Activated CD4-positive, alpha-beta T cell treated with anti-CD3 and anti-CD28 coated beads, Interleukin-2, amount 10 ng/mL, durations not matched to agents 24 days and 14 days (primary cell): Measurements from ENCODE around the gene GHRH. TPM values are rescaled to one million over a fixed set of nuclear protein-coding genes. Genes with fewer than 3 reads are reported as not detected.

Experiments
- DNase-seq: peaks from one replicate; pipeline ENCODE4 v3.0.0; 2022
- H3K27ac Mint-ChIP-seq: one replicate; pipeline ENCODE4 v1.8.0; 2022; ENCODE audit warnings: mild to moderate bottlenecking, mixed read lengths
- H3K27me3 Mint-ChIP-seq: one replicate; pipeline ENCODE4 v1.8.0; 2022; ENCODE audit warnings: mixed read lengths
- H3K36me3 Mint-ChIP-seq: one replicate; pipeline ENCODE4 v1.8.0; 2022; ENCODE audit warnings: low read depth, mild to moderate bottlenecking, mixed read lengths
- H3K4me1 Mint-ChIP-seq: one replicate; pipeline ENCODE4 v1.8.0; 2021; ENCODE audit warnings: mixed read lengths
- H3K4me3 Mint-ChIP-seq: one replicate; pipeline ENCODE4 v1.8.0; 2022; ENCODE audit warnings: mild to moderate bottlenecking, moderate library complexity, mixed read lengths
- H3K9me3 Mint-ChIP-seq: one replicate; pipeline ENCODE4 v1.8.0; 2021; ENCODE audit warnings: mixed read lengths
- intact Hi-C: fragments of 100-400 bp; cut with micrococcal nuclease; formaldehyde crosslinking; loops from one replicate; pipeline ENCODE4 v1.15.1; 2023
- total RNA-seq: library from RNA; stranded (reverse); gene quantifications from 2 replicates; pipeline ENCODE4 v1.2.3, GENCODE V29; 2022

GHRH gene
- total RNA-seq, 1 donor from 2014 or later: not detected

DNA sequence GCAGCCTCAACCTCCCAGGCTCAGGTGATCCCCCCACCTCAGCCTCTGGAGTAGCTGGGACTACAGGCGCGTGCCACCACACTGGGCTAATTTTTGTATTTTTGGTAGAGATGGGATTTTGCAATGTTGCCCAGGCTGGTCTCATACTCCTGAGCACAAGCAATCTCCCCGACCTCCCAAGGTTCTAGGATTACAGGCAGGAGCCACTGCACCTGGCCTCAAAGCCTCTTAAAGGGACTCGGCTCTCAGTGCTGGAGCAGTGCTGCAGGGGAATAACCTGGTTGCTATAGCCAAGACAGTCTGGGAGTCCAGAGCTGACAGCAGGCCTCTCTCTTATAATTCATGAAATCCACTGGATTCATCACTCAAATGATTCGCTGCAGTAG, 17.0 kb downstream of the GHRH start:
- Mint-ChIP-seq H3K27ac (no peak overlapping the region), H3K36me3 (peaks cover 34% of the 10 kb centered on the region)

DNA sequence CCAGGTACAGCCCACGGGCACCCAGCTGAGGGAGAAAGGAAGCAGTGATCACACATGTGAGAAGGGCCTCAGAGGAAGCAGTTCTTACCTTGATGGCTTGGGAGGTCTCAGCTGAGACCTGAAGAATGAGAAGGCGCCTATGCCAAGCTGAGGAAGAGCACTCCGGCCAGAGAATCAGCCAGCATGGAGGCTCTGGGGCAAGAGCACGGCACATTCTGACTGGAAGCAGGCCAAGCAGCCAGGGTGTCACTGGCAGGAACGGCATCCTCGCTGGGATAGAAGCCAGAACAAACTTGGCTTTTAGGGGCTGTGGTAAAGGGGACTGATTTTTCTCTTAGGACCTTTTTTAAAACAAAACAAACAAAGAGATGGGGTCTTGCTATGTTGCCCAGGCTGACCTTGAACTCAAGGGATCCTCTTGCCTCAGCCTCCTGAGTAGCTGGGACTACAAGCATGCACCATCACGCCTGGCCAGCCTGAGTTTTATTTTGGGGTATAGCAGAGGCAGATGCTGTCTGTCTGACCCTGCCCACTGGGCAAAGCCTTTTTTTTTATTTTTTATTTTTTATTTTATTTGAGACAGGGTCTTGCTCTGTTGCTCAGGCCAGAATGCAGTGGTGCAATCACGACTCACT, 17.6 kb downstream of the GHRH start:
- intact Hi-C loops: no loop called here
- Mint-ChIP-seq H3K4me1 (no peaks in the 10 kb centered on the region), H3K27ac (peak overlapping the region; percentile 63), H3K36me3 (peaks cover 38% of the 10 kb centered on the region), H3K4me3 (no peak overlapping the region), H3K9me3 (no peaks in the 10 kb centered on the region), H3K27me3 (no peaks in the 10 kb centered on the region)
- DNase-seq: no peak

More for the DNA sequence above, 17.0 kb downstream of the GHRH start:
- Mint-ChIP-seq H3K27me3 (no peaks in the 10 kb centered on the region), H3K4me3 (no peak overlapping the region), H3K9me3 (no peaks in the 10 kb centered on the region), H3K4me1 (no peaks in the 10 kb centered on the region)
- intact Hi-C loops: no loop called here
- no peak for DNase-seq

GRCh38 chr20:37243076-37243936, 18.3 kb downstream of the GHRH start:
- Mint-ChIP-seq H3K27me3 (no peaks in the 10 kb centered on the region), H3K4me3 (no peak overlapping the region), H3K36me3 (peaks cover 45% of the 10 kb centered on the region), H3K9me3 (no peaks in the 10 kb centered on the region), H3K4me1 (no peaks in the 10 kb centered on the region), H3K27ac (peak overlapping the region; percentile 63)
- intact Hi-C loops: no loop called here
- DNase-seq: no peak

- H3K27ac Mint-ChIP-seq: no peak overlapping the region
- H3K4me3 Mint-ChIP-seq: no peak overlapping the region
- no peaks in the 10 kb centered on the region for H3K9me3 Mint-ChIP-seq
- H3K4me1 Mint-ChIP-seq: no peaks in the 10 kb centered on the region
- H3K27me3 Mint-ChIP-seq: no peaks in the 10 kb centered on the region
- intact Hi-C loops: no loop called here
- H3K36me3 Mint-ChIP-seq: peaks cover 48% of the 10 kb centered on the region
- no peak for DNase-seq
Observed at GRCh38 chr20:37242503-37242902, 19.1 kb downstream of the GHRH start.

DNA sequence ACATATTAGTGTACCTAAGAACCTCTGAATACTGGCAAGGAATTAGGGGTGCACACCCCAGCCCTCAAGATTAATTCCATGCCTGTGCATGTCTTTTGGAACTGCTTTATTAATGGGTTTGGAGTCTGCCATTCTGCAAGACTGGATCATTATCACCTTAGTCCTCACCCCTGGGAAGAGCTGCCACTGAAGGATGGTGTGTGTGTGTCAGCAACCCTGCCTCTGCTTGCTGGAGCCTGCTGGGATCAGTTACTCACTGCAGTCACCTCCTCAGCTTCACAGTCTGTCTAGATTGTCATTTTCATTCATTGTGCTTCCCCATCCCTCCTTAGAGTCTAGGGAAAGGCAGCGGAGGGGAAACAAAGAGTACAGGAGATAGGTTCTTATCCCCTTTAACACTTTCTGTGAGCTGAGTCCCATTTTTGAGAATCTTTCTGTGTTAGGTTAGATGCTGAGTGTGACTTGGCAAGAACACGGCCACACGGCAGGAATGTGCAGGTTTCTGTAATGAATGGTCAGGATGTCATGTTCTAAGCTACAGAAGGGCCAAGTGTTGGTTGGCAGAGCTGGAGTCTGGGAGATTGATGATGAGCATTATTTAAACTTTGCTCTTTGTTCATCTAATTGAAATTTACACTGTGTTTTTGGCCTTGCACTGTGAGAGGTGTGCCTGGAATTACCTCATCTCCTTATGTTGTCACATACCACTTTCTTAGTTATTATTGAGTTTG, 21.1 kb downstream of the GHRH start:
- Mint-ChIP-seq H3K9me3 (no peaks in the 10 kb centered on the region), H3K27ac (no peak overlapping the region), H3K4me3 (no peak overlapping the region), H3K27me3 (no peaks in the 10 kb centered on the region), H3K36me3 (peaks cover 68% of the 10 kb centered on the region), H3K4me1 (no peaks in the 10 kb centered on the region)
- intact Hi-C loops: no loop called here
- DNase-seq: no peak

DNA sequence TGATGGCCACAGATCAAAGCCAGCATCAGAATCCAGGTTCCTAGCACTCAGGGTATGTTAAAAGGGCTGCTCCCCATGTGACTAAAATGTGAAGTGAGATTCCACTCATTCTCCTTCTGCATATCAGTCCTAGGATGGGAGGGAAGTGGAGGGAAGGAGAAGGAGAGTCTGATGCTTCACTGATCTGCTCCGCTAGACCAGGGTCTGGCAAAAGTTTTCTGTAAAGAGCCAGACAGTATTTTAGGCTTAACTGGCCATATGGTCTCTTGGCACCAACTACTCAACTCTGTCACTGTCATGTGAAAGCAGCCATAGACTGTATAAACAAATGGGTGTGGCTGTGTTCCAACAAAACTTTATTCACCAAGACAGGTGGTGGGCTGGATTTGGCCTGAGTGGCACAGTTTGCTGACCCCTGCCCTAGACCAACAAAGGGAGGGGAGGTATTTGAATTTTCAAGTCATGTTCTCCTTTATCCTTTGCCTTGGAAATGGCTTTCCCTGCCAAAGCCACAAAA, 22.6 kb downstream of the GHRH start:
- H3K4me3 Mint-ChIP-seq: no peak overlapping the region
- no peak overlapping the region for H3K27ac Mint-ChIP-seq
- DNase-seq: no peak
- peaks cover 77% of the 10 kb centered on the region for H3K36me3 Mint-ChIP-seq
- intact Hi-C loops: no loop called here
- no peaks in the 10 kb centered on the region for H3K27me3 Mint-ChIP-seq
- no peaks in the 10 kb centered on the region for H3K9me3 Mint-ChIP-seq
- H3K4me1 Mint-ChIP-seq: no peaks in the 10 kb centered on the region

- no peak for DNase-seq
- intact Hi-C loops: no loop called here
- no peak overlapping the region for H3K4me3 Mint-ChIP-seq
- H3K4me1 Mint-ChIP-seq: no peaks in the 10 kb centered on the region
- H3K27me3 Mint-ChIP-seq: no peaks in the 10 kb centered on the region
- no peak overlapping the region for H3K27ac Mint-ChIP-seq
- H3K9me3 Mint-ChIP-seq: no peaks in the 10 kb centered on the region
- peaks cover 78% of the 10 kb centered on the region for H3K36me3 Mint-ChIP-seq
Observed at GRCh38 chr20:37238426-37238825, 23.2 kb downstream of the GHRH start.

- H3K4me1 Mint-ChIP-seq: no peaks in the 10 kb centered on the region
- no peak overlapping the region for H3K4me3 Mint-ChIP-seq
- peaks cover 75% of the 10 kb centered on the region for H3K36me3 Mint-ChIP-seq
- DNase-seq: no peak
- H3K27ac Mint-ChIP-seq: no peak overlapping the region
- H3K27me3 Mint-ChIP-seq: no peaks in the 10 kb centered on the region
- intact Hi-C loops: no loop called here
- no peaks in the 10 kb centered on the region for H3K9me3 Mint-ChIP-seq
Observed at GRCh38 chr20:37237656-37238055, 24.0 kb downstream of the GHRH start.

DNA sequence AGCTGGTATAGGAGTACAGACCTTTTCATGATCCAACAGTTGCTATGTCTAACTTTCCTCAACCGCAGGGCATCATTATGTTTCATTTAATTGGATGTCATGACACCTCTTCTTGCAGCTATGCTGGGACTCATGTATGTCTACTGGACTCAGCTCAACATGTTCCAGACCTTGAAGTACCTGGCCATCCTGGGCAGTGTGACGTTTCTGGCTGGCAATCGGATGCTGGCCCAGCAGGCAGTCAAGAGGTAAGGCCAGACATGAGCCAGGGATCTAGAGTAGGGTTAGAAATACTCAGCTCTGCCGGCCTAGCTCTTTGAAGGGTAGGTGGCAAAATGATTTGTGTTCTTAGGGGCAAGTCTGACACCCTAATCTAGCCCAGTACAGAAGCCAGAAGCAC, 25.2 kb downstream of the GHRH start:
- Mint-ChIP-seq H3K4me3 (no peak overlapping the region), H3K9me3 (no peaks in the 10 kb centered on the region), H3K27ac (no peak overlapping the region), H3K27me3 (no peaks in the 10 kb centered on the region), H3K4me1 (no peaks in the 10 kb centered on the region), H3K36me3 (peaks cover 79% of the 10 kb centered on the region)
- intact Hi-C loops: no loop called here
- DNase-seq: no peak

DNA sequence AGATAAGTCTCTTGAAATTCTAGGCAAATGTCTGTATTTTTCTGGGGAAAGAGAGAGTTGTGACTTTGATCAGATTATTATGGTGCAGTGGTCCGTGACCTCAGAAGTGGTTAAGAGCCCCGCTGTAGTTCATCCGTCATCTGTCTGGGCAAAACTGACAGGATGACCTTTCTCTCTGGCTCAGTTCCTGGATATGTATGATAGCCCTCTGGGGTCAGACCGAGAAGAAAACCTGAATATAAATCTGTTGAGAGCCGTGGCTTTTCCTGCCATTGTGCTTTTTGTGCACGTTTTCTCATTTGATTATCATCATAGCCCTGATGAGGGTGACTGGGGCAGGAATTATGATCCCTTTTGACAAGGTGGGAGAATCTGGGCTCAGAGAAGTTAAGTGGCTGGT, 26.5 kb downstream of the GHRH start:
- Mint-ChIP-seq H3K27ac (no peak overlapping the region), H3K4me3 (no peak overlapping the region), H3K4me1 (no peaks in the 10 kb centered on the region), H3K27me3 (no peaks in the 10 kb centered on the region), H3K9me3 (no peaks in the 10 kb centered on the region), H3K36me3 (peaks cover 78% of the 10 kb centered on the region)
- intact Hi-C loops: no loop called here
- DNase-seq: no peak

DNA sequence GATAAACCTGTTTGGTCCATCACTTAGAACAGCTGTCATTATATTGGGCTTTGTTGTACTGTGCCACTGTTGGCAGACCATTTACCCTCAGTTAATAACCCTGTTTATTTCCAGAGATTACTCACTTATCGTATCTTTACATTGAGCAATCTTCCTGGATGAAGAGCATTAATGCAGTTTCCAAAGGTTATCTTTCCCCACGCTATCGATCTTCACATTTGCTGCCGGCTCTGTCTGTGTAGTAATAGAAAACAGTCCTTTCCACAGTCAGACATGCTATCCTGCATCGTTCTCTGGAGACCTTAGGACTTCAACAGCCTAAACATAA, 27.4 kb downstream of the GHRH start:
- no peak for DNase-seq
- Mint-ChIP-seq H3K27me3 (no peaks in the 10 kb centered on the region), H3K27ac (no peak overlapping the region), H3K36me3 (peaks cover 81% of the 10 kb centered on the region), H3K4me1 (no peaks in the 10 kb centered on the region), H3K9me3 (no peaks in the 10 kb centered on the region), H3K4me3 (no peak overlapping the region)
- intact Hi-C loops: no loop called here

DNA sequence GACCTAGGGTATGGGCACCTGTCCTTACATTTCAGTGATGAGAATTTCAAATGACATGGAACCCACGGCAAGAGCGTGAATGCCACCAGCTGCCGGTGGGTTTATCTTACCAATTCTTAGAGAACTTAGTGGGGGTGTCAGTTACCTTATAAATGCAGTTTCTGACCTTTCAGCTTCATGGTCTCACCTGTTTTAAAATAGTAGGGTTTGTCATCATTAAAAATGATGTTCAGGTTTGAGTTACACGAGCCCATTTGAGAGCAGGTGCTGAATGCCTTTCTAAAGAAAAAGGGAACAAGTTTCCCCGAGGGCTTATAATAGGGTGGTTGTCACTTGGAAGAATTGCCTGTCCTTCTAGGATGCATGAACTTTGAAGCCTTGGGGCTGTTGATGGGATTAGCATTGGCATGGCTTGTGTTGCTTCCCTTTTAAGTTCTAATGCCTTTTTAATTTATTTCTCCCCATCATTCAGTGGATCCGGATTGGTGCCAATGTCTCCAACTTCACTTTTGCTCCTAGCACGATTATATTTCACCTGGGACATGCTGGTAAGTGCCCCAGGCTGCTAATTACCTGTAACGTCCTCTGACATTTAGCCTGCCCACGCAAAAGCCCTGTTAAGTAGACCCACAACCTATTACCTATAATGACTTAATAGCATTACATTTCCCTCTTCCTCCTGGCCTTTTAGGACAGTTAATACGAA, 27.9 kb downstream of the GHRH start:
- no peak overlapping the region for H3K4me3 Mint-ChIP-seq
- H3K27me3 Mint-ChIP-seq: no peaks in the 10 kb centered on the region
- H3K27ac Mint-ChIP-seq: no peak overlapping the region
- no peak for DNase-seq
- intact Hi-C loops: no loop called here
- no peaks in the 10 kb centered on the region for H3K9me3 Mint-ChIP-seq
- peaks cover 81% of the 10 kb centered on the region for H3K36me3 Mint-ChIP-seq
- H3K4me1 Mint-ChIP-seq: no peaks in the 10 kb centered on the region

DNA sequence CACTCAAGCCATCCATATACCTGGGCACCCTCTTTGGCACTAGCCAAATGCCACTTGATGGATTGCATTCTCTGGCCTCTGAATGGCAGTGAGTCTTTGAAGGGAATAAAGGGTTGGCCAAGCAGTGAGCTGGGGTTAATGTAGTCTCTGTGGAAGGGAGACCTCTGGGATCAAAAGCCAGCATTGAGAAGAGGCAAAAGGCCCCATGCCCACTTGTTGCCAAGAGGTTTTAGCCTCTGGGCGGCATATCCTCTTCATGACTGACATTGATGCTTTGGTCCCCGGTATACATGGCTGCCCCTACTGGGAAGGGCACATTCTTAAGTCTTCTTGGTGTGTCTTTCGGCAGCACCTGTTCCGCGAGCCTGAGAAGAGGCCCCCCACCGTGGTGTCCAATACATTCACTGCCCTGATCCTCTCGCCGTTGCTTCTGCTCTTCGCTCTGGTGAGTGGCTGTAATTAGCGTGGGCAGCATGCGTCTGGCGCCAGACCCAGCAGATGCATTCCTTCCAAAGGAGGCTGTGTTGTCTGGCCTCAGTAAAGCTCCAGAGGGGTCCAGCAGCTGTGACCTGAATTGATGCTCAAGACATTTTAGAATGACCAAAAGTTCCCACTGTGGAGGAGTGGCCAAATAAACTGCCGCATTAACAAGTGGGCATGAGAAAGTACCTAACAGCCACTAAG, 29.5 kb downstream of the GHRH start:
- H3K27ac Mint-ChIP-seq: no peak overlapping the region
- no peak for DNase-seq
- intact Hi-C loops: no loop called here
- H3K36me3 Mint-ChIP-seq: peaks cover 84% of the 10 kb centered on the region
- H3K4me3 Mint-ChIP-seq: no peak overlapping the region
- no peaks in the 10 kb centered on the region for H3K4me1 Mint-ChIP-seq
- H3K27me3 Mint-ChIP-seq: no peaks in the 10 kb centered on the region
- no peaks in the 10 kb centered on the region for H3K9me3 Mint-ChIP-seq
